HG03558 (cell line): ENCODE measurements around the gene LRAT.

Source experiments
- ATAC-seq: cut with Tn5 transposase; IDR thresholded peaks from one replicate; pipeline ENCODE4 v1.9.1; 2021; ENCODE audit warnings: moderate number of reproducible peaks; ENCODE audit not compliant: unreplicated experiment; ENCODE audit errors: extremely low read depth

Gene LRAT

DNA sequence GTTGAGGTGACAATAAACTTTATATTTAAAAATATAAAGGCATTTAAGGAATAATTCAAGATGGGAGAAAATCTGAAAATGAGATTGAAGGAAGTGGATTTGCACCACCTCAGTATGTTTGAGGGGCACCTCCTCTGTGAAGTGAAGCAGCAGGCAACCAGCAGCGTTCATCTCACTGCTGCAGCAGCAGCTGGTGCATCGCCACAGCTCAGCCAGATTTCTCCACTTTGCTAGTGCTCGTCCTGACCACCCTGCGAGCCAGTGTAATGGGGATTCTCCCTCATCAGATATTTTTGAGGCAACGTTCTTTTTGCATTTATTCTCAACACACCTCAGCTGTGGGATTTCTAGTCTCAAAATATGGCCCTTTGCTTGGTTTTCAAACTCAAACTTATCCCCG, 13.9 kb downstream of the LRAT start:
- ATAC-seq, result no peak

- ATAC-seq, result no peak
These were observed 17.1 kb downstream of the LRAT start for GRCh38 chr4:154760895-154761294.

DNA sequence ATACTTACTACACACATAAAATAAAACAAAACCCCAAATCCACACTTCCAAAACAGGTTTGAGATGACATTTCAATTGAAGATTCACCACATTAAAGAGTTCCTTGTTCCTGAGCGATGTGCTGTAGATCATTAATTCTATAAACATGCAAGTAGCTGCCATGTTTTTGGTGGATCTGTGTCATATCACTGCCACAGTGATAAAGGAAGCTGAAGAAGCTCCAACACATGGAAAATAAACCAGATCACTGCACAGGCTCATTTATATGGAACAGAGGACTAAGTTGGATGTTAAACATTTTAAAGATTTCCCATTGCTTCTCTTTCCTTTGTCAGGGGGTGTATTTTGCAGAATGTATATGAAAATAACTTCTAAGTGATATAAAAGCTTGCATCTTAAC, 34.5 kb downstream of the LRAT start:
- ATAC-seq, result no peak

DNA sequence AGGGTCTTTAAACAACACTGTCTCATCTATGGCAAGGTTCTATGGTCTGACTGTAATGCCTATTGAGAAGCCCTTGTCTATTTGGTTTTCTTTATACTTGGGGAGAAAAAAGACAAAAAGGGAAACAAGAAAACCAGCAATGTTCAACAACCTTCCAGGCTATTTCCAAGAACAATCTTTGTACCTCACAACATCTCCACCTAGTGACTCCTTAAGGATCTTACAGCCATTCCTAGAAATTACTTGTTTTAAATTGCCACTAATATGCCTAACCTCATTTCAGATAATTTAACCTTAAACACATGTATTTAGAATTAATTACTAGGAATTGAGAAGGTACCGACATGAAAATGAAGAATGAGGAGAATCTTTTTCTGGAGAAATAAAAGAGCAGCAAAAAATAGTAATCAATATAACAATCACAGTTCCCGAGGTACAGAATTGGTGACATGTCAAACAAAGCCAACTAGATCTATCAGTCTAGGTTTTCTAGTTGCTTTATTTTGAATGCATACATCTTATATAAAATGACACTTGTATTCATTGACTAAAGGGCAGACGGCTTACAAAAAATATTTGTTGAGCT, 35.7 kb downstream of the LRAT start:
- ATAC-seq, result no peak

- no peak for ATAC-seq
These were observed 37.6 kb downstream of the LRAT start, which contains the start of gene RBM46 for GRCh38 chr4:154781126-154781982. TSS of gene RBM46 (plus strand) at chr4:154781272. CDS start at chr4:154796753, 15,481 bp downstream.

- no peak for ATAC-seq
These were observed 38.1 kb downstream of the LRAT start for GRCh38 chr4:154781983-154782293.
